OCI-LY1 (cell line): ENCODE measurements around the gene FTCD.

Experiments
- CTCF ChIP-seq: fragments of 200-600 bp; sonication (generic), shearing (Covaris generic); IDR thresholded peaks from 2 replicates; pipeline ENCODE4 v1.5.1; 2017; ENCODE audit warnings: mild to moderate bottlenecking, antibody characterized with exemption, low read length, moderate library complexity, mixed read lengths
- EZH2 ChIP-seq: fragments of 200-600 bp; sonication (generic), shearing (Covaris generic); IDR thresholded peaks from 2 replicates; pipeline ENCODE4 v1.8.0; 2017; ENCODE audit warnings: borderline replicate concordance, mixed run types, mild to moderate bottlenecking, antibody characterized with exemption, low read length, moderate library complexity, mixed read lengths

GRCh38 chr21:46155514-46156377, at the start of gene FTCD:
- no peak for TF ChIP-seq EZH2
- TF ChIP-seq CTCF: no peak
